HG02885 (cell line): ENCODE measurements around the gene DCP2.

Source experiments
- ATAC-seq: cut with Tn5 transposase; IDR thresholded peaks from one replicate; pipeline ENCODE4 v1.9.1; 2021; ENCODE audit warnings: mild to moderate bottlenecking; ENCODE audit not compliant: unreplicated experiment, poor library complexity

Gene DCP2

DNA sequence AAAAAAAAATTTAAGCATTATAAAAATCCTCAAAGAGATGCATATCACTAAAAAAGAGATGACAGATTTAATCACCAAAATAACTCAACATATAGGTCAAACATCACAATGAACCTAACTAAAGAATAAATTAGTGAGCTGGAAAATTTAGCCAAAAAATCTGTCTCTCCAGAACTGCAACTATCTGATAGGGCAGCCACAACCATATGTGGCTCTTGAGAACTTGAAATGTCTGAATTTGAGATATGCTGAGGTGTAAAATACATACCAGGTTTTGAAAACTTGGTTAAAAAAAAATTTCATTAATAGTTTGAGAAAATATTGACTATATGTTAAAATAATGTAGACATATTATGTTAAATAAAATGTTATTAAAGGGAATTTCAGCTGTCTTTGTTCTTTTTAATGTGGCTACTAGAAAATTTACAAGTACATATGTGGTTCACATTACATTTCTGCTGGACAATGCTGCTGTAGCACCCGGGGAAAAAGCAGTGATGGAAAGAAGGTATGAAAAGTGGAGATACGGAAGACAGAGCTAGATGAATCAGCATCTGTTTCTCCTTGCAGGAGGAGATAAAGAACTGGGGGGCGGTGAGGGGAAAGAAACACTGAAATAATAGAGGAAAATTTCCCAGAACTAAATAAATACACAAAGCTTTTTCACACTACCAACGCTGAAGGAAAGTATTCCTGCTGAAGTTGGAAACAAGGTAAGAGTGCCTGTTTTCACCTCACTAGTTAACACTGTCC lies 66.1 kb downstream of the DCP2 start:
- no peak for ATAC-seq

DNA sequence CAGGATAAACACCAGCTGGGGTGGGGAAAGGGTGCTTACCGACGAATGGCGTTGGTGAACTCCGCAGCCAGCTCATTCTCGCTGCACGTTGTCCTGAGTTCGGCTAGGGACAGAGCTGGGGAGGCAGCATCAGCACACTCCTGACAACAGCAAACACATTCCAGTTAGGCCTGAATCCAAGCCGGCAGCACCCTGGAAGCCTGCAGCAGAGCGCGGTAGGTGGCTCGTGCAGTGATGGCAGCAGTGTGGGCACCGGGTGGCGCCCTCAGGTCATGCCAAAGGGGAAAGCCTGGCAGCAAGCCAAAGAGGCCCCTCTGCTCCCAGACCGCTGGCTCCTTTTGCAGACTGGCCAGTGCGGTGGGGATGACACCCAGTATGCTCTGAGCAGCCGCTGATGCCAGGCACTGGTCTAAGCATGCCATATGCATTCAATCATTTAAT lies 66.9 kb downstream of the DCP2 start:
- ATAC-seq, result no peak

DNA sequence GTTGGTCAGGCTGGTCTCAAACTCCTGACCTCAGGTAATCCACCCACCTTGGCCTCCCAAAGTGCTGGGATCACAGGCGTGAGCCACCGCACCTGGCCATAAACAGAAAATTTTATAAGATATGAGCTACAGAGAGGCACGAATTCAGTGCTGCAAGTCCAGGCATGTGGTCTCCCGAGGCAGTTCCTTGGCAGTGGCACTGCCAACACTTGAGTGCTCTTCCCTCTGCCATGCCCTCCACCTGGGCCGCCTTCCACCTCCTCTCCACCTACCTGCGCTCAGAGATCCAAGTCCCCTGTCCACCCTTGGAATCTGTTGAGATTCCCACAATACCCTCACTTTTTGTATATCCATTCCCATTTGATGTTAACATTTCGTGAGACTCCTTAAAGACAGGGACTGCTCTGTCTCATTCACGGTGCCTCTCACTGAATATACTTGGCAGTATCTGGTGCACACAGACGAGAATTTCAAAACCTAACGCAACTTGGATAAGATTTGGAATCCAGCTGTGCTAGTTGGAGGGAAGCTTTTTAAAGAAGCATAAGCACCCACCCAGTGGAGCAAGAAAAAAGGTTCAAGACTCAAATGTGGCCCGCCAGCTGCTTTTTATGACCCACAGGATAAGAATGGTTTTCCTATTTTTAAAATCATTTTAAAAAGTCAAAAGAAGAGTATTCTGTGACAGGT lies 68.3 kb downstream of the DCP2 start:
- no peak for ATAC-seq

DNA sequence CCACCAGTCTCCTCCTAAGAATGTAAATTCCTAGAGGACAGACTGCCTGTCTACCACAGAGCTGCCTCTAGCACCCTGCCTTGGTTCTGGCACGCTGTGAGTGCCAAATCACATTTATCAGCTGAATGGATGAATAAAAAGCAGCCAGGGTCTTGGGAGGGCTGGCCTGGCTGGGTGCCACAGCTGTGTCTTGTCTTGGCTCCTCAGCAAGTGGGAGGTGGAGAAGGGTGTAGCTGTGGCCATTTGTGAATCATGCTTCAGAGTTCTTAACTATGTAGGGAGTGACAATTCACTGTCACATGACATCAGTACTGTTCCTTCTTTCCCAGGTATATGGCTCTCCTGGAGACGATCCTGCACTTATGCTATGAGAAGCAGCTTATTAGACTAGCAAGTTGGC lies 70.6 kb downstream of the DCP2 start:
- no peak for ATAC-seq

DNA sequence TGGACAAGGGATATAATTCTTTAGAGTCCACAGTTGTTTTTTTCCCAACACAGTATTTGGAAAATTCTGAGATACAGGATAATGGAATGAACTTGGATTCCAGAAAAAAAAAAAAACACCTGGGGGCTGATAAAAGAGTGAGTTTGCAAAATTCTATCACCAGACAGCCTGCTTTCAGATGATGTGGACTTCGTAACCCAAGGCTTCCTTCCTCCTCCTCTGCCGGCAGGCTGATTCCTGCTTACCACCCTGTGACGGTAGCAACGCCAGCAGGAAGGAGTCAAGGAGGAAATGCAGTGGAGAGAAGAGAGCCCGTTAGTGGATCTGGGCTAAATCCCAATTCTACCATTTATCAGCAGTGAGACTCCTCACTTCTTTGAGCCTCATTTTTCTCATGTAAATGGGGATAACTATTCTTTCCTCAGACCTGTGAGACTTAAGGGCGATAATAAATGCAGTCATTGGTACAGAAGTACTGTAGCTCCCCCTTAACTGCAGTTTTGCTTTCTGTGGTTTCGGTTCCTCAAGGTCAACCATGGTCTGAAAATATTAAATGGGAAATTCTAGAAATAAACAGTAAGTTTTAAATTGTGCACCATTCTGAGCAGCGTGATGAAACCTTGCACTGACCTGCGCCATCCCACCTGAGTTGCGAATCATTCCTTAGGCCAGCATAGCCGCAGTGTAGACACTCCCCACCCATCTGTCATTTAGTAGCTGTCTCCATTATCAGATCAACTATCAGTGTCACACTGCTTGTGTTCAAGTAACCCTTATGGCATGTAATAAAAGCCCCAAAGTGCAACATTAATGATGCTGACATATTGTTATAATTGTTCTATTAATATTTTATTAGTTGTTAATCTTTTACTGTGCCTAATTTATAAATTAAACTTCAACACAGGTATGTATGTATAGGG lies 71.4 kb downstream of the DCP2 start:
- peak; percentile 85 for ATAC-seq

DNA sequence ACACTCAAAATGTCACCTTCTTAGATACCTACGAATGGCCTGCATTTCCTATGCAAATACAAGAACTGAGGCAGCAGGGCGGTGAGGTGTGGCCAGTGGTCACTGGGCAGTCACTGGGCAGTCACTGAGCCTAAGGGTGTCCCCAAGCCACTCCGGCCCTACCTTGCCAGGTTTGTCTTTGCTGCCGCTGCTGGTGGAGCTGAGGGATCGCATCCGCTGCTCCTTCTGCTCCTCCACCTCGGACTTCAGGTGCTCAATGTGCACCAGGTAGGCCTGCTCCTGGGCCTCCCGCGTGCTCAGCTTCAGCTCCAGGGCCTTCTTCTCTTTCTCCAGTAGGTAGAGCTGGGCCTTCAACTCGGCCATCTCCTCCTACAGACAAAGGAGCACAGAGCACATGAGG lies 72.3 kb downstream of the DCP2 start:
- ATAC-seq, result no peak

DNA sequence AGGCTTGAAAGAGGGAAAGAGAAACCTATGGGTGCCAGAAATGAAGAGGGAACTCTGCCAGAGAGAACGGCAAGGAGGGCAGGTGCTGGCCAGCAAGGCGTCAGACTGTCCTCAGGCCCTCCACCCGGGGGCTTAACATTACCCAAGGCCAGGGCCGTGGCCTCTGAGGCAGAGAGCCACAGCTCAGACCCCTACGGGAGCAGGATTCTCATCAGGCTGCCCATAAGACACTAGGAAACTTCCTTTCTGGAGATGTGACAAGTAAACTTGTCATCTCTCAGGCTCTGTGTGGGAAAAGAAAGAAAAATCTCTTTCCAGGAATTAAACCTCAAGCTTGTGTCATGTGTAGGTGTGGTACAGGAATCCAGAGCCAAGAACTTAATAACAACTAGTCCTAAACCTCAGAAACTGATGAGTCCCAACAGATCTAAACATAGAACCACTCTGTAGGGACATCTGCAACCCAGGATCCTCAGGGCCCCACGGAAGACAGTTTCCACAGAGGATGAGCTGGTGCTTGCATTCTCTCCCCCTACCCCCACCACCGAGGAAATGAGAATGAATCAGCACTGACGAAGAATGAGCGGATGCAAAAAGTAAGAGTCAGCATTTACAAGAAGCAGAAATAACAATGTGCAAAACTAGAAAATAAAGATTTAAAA lies 74.3 kb downstream of the DCP2 start:
- no peak for ATAC-seq

DNA sequence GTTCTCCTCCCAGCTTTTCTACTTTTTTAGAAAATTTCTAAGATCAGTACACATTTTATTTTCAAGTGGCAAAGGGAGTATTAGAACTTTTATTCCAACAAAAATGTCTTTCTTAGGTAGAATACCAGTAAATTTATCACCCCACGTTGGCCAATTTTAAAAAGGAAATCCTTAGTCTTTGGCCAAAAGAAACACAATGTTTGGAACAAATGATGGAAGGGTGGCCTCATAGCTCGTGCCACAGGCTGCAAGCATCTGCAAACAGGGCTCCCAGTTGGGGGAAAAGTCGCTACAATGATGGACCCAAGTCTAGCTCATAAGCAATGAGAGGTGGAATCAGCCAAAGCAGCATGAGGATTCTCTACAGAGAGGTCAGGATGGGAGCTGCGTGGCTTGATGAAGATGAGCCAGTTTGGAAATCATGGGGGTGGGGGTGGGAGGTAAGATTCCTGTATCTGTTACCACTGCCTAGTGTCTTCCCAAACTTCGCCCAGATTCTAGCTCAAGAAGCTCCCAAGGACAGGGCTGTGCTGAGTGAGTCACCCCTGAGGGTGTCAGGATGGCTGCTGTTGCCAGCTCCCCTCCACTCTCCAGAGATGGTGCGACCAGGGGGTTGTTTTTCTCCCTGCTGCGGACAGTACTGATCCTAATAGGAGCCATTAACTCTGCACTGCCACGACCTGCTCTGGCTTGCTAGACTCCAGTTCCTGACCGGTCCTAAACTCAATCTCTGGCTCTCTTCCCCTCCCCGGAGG lies 75.6 kb downstream of the DCP2 start:
- no peak for ATAC-seq

DNA sequence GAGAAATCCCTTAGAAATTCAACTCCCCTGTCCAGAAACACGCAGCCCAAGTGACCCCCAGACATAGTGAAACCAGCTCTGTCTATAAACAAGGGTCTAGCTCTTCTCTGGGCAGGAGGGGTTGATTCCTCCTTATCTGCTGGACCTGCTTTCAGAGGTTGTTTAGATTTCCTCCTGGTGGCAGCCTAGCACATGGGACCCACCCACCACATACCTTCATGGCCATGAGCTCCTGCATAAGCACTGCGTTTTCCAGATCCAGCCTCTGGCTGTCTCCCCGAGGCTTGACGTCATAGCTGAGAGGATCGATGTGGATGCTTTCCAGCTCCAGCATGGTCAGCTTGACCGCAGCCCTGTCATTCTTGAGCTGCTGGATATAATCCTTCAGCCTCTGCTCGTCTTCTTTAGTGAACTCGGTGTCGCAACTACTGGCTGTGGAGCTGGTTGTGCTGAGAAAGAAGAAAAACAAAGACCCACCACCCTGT lies 77.0 kb downstream of the DCP2 start:
- no peak for ATAC-seq

DNA sequence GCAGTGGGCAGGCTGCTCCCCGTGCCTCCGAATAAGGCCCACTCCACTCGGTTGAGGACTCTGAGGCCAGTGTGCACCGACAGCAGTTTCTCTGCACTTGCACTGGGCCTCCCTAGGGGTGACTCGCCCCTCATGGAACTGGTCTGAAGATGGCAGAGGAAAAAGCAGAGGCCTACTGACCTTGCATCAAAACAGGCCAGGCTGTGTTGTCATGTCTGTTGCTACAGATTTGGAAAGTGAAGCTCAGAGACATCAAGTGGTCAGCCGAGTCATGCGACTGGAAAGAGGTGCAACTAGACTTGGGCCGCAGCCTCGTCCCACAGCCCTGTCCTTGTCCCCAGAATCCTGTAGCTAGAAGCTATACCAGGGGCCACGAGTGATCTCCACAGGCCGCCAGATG lies 78.3 kb downstream of the DCP2 start:
- ATAC-seq, result no peak

DNA sequence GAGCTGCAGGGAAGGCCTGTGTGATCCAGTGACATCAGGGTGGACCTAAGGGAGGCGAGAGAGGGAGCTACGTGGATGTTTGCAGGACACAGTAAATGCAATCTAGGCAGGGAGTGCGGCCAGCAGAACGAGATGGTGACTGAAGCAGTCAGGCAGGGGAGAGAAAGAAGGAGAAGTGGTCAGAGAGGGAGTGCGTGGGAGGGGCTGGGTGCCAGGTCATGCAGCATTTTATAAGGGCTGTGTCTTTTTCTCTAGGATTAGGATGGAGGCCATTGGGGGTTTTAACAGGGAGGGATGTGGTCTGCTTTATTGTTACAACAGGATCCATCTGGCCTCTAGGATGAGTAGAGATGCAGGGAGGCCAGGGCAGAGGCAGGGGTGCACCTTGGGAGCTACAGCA lies 80.4 kb downstream of the DCP2 start:
- no peak for ATAC-seq

DNA sequence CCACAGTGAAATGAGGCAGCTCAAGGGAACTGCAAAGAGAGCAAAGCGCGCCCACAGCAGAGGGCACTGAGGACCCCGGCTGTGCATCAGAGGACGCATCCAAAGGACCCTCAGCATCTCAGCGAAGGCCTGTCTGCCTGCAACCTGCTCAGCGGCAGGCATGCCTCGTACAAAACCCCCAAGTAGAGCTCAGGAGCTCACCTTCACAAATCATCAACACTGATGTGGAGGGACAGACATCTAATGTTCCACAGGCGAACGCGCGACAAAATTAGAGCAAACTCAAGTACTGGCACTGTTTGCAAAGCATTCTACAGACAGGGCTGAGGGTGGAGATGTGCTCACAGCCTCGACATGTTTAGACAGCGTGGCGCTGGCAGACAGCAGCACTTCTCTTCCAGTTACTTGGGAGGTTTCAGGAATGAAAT lies 81.0 kb downstream of the DCP2 start:
- ATAC-seq, result no peak

DNA sequence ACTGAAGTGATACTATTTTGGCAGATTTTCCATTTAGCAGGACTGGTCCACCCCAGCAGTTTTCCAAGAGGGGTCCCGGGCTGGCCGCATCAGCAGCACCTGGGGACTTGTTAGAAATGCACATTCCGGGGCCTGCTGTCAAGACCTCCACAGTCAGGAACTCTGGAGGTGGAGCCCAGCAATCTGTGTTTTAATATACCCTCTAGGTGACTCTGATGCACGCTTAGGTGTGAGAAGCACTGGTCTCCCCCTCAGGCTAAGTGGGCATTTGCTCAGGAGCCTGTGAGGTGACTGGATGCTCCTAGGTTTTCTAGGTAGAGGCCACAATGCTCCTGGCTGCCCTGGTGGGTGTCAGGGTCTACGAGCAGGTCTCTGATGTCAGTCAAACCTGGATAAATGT lies 81.7 kb downstream of the DCP2 start:
- ATAC-seq, result no peak

DNA sequence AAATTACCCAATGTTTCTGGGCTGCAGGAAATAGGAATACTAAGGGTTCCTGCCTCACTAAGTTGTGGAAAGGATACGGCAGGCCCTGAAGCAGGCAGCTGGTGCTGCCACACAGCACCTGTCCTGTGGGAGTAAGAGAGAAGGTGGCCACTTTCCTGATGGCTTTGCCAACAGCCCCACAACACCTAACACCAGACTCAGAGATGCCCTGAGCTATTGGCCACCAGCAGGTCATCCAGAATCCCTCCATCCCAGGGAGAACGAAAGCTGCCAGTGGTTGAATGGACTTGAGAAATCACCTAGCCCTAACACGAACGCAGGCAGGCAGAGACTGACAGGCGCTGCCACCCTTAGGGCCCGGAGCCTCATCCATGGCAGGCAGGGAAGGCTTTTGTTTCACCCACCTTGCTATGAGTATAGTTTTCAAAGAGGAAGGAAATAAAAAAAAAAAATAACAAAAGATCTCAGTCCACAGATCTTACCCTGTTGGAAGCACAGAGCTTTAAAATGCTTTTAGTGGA lies 82.2 kb downstream of the DCP2 start:
- no peak for ATAC-seq

DNA sequence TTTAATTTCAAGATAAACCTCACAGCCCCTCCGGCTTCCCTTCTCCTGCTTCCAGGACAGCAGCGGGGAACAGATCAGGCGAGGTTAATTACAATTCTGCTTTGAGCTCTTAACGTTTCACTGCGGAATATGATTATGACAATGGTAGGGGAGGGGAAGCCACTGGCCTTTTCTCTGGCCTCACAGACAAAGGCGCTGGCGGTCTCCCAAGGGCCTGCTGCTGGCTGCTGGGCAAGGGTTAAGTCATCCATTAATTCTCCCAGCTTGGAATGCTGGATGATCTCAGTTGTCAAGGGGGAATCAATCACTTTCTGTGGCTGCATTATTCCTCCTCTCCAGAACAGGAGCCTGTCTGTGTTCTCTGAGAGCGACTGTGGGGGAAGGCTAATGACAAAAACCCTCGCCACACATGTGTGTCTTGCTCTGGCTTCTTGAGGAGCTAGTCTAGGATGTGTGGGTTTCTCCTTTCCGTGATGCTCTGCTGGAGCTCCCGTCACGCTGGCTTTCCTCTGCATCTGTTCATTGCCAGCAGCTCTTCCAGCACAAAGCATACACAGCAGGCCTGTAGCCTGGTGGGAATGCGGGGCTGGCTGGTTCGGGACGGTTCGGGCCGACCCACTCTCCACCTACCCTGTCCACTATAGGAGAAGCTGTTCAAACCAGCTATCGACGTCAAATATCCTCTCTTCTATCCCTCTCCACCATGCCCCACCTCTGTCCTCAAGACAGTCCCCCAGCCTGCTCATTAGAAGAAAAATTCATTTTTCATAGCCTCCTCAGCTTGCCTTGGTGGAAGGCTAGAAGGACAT lies 82.8 kb downstream of the DCP2 start:
- ATAC-seq, result no peak

DNA sequence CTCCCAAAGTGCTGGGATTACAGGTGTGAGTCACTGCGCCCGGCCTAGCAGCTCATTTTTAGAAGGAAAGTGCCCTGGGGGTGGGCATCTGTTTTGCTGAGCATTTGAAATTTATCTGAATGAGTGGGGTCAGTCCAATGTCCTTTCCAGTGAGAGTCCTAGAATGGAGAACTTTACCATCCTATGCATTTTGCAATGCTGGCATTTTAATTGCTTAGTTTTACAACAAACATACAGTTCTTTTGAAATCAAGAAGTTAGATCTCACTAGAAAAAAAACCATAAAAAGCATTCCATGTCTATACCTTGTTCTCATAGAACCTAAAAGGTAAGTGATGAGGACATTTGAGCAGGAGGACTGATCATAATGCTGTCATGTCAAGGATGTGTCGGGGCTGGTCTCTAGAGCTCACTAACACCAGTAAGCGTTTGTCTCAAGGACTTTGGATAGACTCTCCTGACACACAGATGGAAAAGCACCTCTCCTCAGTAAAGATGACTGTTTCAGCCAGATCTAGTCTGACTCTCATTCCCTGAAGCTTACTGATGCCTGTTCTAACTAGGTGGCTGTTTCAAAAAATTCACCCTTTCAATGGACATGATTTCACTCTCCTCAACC lies 83.9 kb downstream of the DCP2 start:
- ATAC-seq, result no peak

DNA sequence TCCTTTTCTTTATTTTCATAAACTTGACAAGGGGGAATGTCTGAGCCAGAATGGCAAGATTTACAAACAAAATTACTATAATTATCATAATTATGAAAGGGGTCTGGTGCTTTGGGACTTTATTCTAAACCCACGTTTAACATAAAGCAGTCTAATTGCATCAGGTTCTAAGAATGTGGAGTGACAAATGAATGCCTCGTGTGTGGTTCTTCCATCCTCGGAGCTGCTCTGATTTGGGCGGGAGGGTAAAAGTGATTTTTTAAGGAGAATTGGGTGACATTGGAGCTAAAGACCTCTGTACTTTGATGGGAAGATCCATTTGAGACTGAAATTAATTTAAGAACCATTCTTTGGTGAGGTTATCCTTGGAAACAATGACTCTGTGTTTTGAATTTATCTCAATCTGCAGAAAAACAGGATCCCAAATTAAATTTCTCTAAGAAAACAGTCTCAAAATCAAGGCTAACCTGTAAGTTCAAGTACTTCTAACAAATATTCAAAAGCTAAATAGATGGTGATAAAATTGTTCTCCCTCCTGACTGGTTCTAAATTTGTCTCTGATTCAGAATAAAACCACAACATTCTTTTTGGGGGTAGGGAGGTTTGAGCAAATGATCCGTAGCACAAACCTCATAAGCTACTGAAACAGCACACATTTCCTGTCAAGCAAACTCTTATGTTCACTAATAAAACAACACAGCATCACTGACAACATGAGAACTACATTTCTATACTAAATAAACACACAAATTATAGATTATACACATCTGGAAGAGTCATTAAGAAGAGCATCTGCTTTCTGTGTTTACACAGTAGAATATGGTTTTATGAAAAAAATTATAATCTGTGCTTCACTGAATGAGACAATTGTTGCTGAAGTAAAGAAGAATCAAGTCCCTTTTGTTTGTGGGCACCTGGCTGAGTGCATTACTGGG lies 85.5 kb downstream of the DCP2 start:
- no peak for ATAC-seq
